GM19193 (cell line): Measurements from ENCODE around the gene RASGRF2.

ENCODE experiments used
- POLR2A ChIP-seq: IDR thresholded peaks from 4 replicates; pipeline ENCODE4 v1.6.1; 2011; ENCODE audit not compliant: insufficient read depth, insufficient read length; ENCODE audit errors: extremely low read depth

The RASGRF2 gene

DNA sequence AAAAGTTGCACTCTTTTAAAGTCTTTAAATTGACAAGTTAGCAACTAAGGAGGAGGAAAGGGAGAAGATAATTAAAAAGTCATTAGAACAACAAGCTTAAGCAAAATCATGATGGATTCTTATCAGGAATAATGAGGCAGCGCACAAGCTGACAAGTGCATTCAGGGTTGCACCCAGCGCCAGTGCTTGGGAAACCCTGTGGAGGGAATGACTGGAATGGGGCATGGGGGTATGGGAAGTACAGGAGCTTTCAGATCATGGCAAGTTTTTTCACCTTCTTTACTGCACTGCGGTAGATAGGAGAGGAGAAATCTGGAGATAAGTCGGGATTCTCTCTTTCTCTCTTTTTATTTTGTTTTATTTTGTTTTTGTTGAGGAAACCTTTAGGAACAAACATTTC is 155.1 kb downstream of the RASGRF2 start:
- TF ChIP-seq POLR2A = no peak

DNA sequence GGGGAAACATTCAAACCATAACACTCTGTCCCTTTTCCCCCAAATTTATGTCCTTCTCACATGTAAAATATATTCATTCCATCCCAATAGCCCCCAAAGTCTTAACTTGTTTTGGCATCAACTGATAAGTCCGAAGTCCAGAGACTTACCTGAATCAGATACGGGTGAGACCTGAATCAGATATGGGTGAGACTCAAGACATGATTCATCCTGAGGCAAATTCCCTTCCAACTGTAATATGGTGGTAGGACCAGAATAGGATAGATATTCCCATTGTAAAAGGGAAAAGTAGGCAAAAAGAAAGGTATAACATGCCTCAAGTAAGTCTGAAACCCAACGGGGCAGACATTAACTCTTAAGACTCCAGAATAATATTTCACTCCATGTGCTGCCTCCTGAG is 157.4 kb downstream of the RASGRF2 start:
- TF ChIP-seq POLR2A = no peak

DNA sequence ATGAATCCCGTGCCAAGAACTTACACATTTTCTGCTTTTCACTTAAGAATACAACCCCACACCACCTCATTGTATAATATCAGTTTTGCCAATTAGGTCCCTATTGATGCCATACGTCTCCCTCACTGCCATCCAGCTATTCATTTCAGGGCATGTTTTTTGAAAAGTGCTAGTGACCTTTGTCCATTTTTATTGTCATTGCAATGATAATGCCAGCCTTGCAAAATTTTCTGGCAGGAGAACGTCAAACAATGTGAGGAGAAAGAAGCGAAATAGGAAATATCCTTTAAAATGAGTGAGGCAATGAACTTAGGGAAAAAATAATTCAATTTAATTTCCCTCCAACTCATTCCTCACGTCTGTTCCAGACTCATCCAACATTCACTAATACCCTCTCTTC is 161.1 kb downstream of the RASGRF2 start:
- no peak for TF ChIP-seq POLR2A

DNA sequence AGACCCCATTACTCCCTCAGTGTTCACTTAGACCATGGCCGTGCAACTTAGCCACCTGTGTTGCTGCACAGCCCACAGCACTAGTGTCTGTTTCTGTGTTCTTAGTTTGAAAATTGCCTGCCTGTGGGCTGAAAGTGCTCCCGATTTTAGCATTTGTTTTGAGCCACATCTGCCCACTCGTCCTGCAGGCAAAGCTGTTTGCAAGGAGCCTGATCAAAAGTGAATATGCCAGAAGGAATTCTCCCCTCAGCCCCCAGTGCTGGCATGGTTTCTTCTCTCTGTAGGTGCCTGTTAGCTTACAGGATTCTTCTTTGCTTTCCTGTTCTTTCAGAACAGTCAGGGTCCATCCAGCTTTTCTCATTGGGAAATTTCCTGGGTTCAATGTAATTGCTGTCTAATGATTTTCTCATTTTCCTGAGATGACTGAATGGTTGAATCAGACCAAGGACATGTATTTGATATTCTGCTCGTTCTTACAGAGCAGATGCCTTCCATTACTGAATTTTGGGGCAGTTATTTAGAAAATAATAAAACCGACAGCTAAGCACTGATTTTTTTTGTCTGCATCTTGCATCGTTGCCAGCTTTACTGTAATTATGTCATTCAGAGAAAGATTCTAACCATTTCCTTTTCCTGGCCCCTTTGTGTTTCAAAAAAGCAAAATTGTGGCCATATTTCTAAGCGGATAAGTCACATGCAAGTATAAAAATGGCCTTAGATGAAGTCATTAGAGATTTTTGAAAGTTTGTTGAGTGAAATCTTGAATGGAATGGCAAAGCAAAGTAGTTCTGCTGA is 161.9 kb downstream of the RASGRF2 start:
- no peak for TF ChIP-seq POLR2A

DNA sequence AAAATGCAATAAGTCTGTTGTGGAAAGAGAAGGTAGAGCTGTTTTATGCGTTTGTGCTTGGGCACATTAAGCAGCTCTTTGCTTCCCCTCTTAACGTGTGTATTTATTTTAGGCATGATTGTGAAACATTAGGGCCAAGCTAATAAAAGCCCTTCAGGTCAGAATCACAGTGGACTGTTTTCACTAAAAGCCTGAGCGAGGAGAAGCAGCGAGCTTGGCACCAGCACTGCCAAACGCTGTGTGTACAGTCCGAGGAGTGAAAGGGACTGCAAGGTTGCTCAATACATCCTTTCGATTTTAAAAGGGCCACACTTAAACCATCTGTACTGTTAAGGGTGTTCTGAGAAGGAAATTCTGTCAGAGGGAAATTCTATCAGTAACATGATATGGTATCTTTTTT is 165.8 kb downstream of the RASGRF2 start:
- no peak for TF ChIP-seq POLR2A

DNA sequence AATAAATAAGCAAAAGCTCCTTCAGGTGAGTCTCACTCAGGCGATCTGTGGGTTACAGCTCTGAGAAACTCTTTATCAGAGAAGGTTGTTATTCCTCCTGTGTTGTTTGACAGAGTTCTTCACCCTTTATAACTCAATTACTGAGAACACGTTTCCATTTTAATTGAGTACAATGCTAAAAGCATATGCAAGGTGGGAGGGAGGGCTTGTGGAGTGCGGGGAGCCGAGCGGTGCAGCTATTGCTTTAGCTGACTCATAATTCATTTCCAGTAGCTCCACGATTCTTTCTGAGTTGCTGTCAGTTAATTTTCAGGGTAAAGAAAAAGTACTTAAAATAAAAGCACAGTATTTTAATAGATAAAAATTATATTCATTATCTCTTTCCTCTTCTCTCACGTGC is 168.3 kb downstream of the RASGRF2 start:
- no peak for TF ChIP-seq POLR2A

DNA sequence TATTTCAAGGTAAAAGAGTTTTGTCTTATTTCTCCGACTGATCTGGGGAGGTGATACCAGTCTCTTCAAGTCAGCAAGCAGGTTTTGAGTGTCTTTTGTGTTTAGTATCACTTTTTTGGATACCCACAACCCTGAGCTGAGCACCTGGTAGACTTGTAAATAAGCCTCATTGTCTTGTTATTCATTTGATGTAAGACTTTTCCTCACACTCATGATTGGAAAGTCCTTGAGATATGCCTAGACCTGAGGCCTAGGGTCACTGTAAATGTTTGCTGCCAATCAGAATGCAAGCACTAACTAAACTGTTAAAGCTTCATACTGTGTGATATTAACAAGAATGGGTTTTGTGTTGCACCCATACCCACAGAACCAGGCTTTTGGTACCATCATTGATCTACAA is 172.2 kb downstream of the RASGRF2 start:
- TF ChIP-seq POLR2A = no peak

DNA sequence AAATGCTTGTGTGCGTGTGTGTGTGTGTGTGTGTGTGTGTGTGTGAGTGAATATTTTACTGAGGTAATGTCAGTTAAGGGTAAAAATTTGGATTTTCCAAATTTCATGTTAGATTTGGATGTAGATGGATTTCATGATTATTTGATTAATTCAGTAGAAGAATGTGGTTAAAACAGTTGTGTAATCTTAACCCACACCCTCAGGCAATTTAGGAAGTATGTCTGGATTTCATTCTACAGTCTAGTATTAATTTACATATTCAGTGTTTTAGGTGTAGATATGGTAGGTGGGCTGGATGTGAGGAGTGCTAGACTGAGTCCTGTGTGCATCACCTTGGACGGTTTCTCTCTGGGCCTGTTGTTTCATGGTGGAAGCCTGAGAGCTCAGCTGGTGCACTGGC is 173.9 kb downstream of the RASGRF2 start:
- no peak for TF ChIP-seq POLR2A

DNA sequence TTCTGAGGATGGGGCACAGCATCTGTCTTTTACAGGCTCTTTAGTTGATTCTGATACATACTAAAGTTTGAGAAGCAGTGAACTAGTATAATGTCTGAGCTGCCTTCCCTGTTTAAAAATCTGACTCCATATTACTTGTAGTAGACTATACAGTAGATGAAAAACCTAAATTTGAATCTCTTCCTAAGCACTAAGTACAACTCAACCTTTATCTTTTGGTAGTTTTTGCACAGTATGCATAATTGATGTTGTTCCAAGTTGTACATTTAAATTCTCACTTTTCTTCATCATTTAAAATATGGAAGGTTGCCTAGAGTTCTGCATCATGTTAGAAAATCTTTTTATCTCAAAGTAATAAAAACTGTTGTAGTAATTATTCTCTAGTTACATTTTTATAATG is 174.4 kb downstream of the RASGRF2 start:
- no peak for TF ChIP-seq POLR2A

DNA sequence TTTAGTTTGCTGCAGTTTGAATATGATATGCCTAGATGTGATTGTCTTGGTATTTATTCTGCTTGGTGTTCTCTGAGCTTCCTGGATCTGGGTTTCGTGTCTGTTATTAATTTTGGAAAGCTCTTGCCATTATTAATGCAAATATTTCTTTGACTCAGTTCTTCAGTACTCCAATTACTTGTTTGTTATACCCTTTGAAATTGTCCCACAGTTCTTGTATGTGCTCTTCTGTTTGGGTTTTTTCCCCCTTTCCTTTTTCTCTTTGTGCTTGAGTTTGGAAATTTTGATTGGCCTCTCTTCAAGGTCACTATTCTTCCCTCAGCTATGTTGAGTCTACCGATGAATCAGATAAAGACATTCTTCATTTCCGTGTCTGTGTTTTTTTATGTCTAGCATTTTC is 176.4 kb downstream of the RASGRF2 start:
- no peak for TF ChIP-seq POLR2A

DNA sequence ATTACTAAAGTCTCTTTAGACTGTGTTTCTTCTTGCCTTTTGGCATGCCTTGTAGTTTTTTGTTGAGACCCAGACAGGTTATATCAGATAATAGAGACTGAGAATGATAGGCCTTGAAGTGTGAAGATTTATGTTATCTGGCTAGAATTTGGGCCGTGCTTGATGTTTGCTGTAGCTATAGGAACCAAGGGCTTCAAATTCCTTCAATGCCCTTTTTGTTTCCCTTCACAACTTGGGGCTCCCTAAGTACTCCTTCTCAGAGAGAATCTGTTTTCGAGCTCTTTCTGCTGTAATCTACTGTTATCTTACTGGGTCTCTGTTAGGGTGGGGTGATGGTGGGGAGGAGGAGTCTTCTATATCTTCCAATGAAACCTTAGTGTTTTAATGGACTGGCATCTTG is 177.7 kb downstream of the RASGRF2 start:
- TF ChIP-seq POLR2A = no peak

DNA sequence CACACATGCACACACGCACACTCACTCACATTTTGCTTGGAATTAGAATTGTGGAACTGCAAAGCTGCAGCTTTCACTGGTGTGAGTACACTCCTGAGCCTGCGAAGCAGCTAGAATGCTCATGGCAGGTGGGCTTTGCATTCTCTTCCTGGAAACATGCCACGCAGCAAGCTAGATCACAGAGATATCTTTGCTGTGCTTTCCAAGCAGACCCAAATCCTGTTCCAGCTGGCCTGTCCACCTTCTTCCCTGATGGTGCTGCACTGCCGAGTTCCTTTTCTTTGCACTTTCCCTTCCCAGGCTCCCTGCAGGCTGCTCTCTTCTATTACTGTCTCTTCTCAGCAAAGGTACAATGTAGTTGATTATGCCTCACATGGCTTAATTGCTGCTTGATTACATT is 180.3 kb downstream of the RASGRF2 start:
- no peak for TF ChIP-seq POLR2A

DNA sequence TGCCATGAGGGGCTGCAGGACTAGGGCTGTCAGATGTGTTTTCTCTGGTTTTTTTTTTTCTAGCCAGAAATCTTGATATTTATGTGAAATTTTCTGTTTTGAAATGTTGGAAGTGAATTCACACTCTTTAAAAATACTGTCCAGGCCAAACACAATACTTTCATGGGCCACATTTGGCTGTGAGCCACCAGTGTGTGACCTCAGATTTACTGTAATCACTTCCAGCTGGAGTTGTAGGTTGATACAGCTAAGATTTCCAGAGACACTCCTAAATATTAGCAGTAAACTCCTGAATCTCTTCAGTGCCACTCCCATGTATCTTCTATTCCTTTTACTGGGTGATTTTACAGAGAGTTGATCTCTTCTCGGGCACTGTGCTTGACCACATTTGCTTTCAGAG is 180.8 kb downstream of the RASGRF2 start:
- no peak for TF ChIP-seq POLR2A

DNA sequence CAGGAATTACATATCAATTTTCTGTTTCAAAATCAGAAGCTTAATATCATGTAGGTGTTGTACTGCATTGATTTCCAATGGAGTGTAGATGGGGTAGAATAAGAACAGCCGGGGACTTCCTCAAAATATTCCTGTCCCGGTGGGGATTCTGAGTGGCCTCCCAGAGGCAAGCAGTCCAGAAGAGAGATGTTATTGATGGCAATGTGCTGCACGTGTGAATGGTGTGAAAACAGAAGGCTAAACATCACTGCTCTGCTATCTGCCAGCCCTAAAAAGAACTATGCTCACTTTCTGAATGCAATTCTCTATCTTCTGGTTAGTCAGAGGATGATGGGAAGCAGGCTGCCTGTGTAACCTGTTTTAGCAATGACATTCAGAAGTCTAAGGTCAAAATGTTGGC is 181.9 kb downstream of the RASGRF2 start:
- TF ChIP-seq POLR2A = no peak

DNA sequence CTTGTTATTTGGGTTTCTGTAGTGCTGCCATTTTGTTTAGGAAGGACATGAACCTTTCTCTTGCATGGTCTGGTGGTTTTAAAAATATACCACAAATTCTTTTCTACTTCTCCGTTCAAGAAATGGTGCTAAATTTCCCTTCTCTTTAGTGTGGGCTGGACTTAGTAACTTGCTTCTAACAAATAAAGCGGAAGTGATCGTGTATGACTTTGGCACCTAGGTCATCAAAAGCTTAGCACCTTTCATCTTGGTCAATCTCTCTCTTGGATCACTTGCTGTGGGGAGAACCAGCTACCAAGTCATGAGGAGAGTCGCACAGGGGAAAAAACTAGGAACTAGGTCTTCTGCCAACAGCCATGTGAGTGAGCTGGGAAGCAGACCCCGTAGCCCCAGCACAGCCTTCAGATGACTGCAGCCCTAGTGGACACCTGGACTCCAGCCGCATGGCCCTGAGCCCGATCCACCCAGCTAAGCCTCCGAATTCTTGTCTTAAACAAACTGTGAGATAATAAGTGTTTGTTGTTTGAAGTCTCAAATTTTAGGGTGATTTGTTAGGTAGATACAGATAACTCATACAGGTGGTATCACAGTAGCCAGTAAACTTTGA is 185.3 kb downstream of the RASGRF2 start:
- TF ChIP-seq POLR2A = no peak

DNA sequence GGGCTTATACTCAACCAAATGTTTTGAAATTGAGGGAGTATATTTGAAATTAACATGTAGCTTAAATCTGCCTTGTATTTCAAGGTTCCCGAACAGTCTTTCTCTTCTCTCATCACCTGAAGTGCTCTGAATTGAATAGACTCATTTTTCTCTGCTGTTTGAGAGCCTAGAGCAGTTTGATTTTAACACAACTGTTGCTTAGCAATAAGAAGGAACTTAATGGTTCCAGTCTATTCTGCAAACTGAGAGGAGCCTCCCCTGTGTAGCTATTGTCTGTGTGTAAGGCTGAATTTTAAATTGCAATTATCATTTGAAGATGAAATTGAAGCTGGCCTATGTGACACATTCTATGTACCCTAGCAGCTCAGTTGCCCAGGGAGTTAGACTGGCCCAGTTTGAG is 185.9 kb downstream of the RASGRF2 start:
- no peak for TF ChIP-seq POLR2A
